DMS 273 (cell line): ENCODE data around the gene MOCOS.
"Not testable (repeated sequence)": the region's sequence is repeated elsewhere in the genome, so short reads cannot be mapped to it uniquely, and the experiment has no call there.

Source experiments
- DNase-seq: peaks from one replicate; lab custom pipeline; 2025; ENCODE audit not compliant: unreplicated experiment; lab: John Stamatoyannopoulos, UW

Gene MOCOS

DNA sequence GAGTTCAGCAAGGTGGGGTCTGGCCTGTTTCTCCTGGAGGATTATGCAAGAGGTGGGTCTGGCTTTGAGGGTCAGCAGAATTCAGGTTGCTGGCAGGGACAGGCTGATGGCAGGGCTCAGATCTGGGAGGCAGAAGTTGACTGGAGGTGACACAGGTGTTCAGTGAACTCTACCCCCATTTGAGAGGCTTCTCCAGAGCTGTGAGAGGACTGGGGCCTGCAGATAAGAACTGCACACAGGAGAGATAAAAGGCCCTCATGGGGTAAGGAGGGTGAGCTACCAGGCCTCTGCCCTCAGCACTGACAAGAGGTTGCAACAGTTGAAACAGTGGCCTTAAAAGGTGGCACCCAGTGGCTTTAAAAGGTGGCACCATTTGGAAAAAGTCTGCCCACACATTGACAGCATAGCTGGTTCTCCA, 13.1 kb downstream of the MOCOS start:
- DNase-seq, result no peak

DNA sequence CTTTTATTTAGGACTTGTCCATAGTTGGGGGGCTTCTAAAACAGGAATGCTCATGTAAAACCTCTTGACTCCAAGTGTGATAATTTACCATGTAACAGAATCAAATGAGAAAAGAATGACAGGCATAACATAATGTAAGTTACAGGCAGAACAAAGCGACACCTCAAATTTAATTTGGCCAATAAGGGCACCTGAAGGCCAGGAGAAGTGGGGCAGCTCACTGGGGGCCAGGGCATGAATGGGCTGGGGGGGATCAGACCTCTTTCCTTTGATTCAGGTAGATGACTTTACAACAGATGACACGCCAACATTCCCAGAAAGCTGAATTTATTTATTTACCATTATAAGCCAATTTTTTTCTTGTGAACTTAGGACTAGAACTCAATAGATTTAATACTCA, 14.5 kb downstream of the MOCOS start:
- DNase-seq, result no peak

DNA sequence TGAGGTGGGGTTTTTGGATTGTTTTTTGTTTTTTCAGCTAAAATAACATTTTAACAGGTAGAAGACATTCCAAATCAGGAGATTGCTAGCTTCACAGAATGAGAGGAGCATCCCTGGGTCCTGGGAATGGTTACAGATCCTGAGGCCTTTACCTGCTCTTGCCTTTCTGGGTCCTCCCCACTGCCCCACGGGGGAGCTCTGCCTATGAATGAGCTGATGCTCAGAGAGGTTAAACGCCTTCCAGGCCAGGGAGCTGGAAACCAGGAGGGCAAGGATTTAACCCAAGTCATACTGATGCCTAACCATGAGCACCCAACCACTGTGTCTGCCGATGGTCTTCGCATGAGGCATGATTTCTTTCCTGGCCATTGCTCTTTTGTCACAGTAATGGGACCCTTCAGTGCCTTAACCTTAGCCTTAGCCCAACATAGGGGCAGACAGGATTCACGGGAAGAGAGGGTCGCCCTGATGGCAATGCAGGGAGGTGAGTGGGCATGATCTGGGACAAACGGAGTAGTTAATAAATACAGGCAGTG, 16.1 kb downstream of the MOCOS start:
- no peak for DNase-seq

DNA sequence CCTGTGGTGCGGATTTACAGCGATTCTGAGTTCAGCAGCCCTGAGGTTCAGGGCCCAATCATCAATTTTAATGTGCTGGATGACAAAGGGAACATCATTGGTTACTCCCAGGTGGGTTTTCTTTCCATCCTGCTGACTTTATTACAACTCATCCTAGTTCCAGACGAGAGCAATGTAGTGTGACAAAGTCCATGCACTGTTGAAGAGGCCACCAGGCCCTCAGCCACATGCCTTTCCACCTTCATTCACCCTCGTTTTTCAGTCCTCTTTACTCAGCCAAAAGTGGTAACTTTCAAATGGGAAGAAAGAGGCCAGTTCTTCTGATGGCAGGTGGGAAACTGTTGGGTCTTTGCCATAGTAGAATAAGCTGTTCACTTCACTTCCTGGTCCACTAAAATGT, 17.9 kb downstream of the MOCOS start:
- no peak for DNase-seq

GRCh38 chr18:36207303-36207702, 20.0 kb downstream of the MOCOS start:
- DNase-seq, result no peak

GRCh38 chr18:36207969-36208368, 20.7 kb downstream of the MOCOS start:
- DNase-seq, result not testable (repeated sequence)

DNA sequence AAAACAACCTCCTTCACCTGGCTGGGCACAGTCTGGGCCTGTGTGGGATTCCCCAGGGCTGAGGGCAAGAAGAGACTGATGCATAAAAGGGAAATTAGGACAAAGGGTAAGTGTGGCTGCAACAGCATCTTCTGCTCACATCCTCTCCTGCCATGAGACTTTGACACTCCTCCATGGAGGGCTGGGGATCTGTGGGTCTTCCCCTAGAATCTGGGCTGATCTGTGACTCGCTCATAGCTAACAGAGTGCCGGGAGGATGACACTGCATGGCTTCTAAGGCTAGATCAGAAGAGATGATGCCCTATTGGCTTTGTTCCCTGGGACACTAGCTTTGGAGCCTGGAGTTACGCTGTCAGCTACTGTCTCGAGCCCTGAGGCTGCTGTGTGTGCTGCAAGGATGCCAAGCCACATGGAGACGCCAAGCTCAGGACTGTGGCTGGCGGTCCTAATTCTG, 24.3 kb downstream of the MOCOS start:
- no peak for DNase-seq

DNA sequence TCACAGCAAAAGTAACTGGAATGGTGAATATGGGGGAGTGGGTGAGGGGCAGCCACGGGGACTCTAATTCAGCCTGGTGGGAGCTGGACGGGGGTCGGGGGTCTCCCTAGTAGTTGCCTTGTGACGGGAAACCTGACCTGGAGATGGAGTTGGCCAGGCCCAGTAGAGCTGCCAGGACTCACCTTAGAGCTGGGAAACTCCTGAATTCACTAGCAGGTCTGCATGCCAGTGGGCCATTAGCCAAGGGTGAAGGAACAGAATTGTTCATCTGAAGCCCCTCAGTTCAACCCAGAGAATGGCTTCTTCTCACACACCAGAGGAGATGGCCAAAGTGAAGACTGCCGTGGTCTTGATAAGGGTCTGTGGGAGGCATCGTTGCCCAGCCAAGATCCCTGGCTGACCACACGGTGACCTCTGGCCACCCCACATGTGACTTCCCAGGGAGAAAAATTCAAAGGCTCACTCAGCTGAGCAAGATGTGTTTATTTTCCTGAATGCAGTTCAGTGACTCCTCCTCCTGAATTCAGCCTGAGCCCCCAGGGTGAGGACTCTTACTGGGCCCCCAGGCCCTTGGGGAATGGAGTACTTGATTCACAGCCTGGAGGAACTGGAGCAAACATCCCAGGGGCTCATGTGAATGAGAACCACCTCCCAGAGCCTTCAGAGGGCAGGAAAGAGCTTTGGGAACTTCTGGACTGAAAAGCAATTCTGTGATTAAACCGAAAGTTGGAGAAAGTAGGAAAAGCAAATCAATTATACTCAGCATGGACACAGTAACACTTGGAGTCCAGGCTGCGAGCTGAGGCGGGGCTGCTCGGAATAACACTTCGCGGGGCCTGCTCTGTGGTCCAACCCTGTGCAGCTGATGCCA, 25.2 kb downstream of the MOCOS start:
- peak; percentile 13 for DNase-seq

DNA sequence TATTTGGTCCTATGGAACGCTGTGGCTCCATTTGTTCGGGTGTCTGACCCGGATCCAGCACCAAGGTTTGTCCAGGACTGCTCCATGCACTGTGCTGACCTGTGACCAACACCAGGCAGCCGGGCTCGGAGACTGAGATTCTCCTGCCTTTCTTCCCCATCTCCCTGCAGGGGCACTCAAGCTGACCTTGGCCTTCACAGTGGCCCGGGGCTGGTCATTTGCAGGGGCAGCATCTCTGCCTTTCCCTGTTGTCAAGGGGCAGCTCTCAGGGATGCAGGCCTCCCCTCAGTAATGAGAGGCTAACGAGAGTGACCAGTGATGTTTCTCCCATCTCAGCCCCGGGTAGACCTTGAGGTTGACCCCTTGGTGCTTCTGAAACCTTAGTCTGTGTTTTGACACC, 27.5 kb downstream of the MOCOS start:
- DNase-seq, result no peak

DNA sequence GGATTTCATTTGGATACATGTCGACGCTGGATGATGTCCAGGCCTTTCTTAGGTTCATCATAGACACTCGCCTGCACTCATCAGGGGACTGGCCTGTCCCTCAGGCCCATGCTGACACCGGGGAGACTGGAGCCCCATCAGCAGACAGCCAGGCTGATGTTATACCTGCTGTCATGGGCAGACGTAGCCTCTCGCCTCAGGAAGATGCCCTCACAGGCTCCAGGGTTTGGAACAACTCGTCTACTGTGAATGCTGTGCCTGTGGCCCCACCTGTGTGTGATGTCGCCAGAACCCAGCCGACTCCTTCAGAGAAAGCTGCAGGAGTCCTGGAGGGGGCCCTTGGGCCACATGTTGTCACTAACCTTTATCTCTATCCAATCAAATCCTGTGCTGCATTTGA, 28.3 kb downstream of the MOCOS start:
- DNase-seq, result no peak

GRCh38 chr18:36217348-36217747, 30.1 kb downstream of the MOCOS start:
- DNase-seq, result no peak

- no peak for DNase-seq
Measured at GRCh38 chr18:36229188-36229587, 41.9 kb downstream of the MOCOS start.

DNA sequence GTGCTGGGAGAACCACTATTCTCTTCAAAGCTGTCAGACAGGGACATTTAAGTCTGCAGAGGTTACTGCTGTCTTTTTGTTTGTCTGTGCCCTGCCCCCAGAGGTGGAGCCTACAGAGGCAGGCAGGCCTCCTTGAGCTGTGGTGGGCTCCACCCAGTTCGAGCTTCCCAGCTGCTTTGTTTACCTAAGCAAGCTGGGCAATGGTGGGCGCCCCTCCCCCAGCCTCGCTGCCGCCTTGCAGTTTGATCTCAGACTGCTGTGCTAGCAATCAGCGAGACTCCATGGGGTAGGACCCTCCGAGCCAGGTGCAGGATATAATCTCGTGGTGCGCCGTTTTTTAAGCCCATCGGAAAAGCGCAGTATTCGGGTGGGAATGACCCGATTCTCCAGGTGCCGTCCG, 53.2 kb downstream of the MOCOS start:
- DNase-seq, result not testable (repeated sequence)

GRCh38 chr18:36241831-36242230, 54.5 kb downstream of the MOCOS start:
- no peak for DNase-seq

DNA sequence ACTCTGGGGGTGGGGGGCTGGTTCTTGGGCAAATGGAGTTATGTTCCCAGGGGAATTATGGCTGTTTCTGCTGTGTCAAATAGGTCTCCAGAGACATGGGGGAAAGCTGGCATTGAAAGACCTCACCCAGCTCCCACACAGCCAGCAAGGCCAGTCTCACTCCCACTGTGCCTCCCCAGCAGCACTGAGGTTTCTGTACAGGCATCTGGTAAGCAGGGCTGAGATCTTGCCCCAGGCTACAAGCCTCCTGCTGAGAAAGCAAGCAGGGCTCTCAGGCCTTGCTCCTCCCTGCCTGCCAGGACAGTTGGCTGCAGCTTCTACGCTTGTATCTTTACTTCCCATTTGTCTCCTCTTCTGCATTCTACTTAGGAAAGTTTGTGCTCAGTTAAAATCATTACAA, 59.7 kb downstream of the MOCOS start:
- peak; percentile 39 for DNase-seq

GRCh38 chr18:36249392-36249791, 62.1 kb downstream of the MOCOS start:
- peak; percentile 64 for DNase-seq

DNA sequence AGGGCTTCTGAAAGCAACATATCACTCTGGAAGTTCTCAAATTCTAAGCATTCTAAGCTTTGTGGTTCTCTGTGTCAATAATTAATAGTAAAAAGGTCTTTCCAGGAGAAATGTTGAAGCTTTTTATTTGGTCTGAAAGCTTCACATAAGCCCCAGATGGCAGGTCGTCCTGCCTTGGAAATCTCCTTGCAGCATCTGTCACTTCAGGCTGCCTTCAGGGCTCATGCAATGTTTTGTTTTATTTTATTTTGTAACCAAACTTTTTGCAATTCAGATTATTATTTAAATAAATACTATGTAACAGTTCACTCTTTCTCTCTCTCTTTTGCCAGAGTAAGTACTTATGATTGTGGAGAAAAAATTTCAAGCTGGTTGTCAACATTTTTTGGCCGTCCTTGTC, 63.5 kb downstream of the MOCOS start:
- peak; percentile 68 for DNase-seq

DNA sequence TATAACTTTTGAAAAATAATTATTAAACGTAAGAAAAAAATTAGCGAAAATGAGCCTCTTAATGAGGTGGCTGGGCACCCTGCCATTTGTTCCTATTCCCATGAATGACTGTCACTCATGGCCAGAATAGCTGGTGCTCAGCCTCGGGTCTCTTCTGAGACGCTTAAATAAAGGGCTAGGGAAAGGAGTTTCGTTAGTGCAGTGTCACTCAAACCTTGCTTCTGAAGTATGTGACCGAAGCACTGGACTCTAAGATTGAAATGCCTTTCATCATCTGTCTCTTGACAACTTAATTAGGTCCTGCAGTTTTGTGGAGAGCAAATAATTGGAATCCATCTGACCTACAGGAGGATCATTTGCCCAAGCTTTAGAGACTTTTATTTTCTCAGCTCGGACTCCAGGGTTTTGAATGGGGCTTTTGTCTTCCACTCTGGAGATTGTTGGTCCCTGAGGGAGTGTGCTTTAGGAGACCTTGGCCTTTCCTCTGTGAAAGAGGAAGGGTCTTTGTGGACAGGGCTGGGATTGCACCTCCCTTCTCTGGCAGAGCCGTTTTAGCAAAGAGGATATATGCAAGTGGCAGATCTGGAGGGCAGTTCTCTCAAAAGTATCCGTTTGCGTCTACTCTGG, 67.9 kb downstream of the MOCOS start:
- no peak for DNase-seq

- peak; percentile 18 for DNase-seq
Measured at GRCh38 chr18:36256094-36256493, 68.8 kb downstream of the MOCOS start.

GRCh38 chr18:36262971-36263370, 75.7 kb downstream of the MOCOS start:
- no peak for DNase-seq

GRCh38 chr18:36264283-36264682, 77.0 kb downstream of the MOCOS start:
- DNase-seq, result no peak

DNA sequence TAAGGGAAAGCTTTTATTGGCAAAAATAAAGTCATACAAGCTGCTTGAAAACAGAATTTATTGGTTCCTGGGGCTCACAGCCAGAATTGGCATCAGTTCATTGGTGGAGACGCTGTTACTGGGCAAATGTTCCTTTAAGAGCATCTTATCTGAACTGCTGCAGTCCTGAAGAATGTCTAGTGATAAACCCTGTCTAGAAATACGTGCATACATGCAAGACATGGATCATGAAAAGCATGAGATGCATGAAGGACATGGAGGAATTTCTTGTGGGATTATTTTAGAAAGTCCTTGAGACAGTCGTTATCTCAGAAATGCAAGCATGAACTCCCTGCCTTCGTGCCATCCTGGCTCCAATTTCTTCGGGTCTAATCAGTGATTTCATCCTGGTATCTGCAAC, 77.7 kb downstream of the MOCOS start:
- DNase-seq, result peak; percentile 65
